A172 (cell line): ENCODE results near the gene TEX30. TPM values are rescaled to one million over a fixed set of nuclear protein-coding genes. Genes with fewer than 3 reads are reported as not detected.
"Not testable (repeated sequence)": the region's sequence is repeated elsewhere in the genome, so short reads cannot be mapped to it uniquely, and the experiment has no call there.

Experiments
- DNase-seq: peaks from one replicate; pipeline ENCODE4 v3.0.0-alpha.2; 2015; ENCODE audit warnings: low spot score
- total RNA-seq: library from RNA; depleted of rRNA; stranded (reverse); fragments of >200 nt; shearing (Covaris generic); gene quantifications from 2 replicates; pipeline ENCODE4 v1.2.3, GENCODE V29; 2014; rRNA removed

The TEX30 gene
- total RNA-seq: 56.8 and 68.4 TPM in 2 replicates

- peak; percentile 66 for DNase-seq
These were observed at the start of gene TEX30 for GRCh38 chr13:102773441-102774213. TEX30 (minus strand) TSS chr13:102773786; CDS start chr13:102770026, 3,760 bp downstream.

GRCh38 chr13:102817907-102818306 lies 44.3 kb upstream of the TEX30 start:
- no peak for DNase-seq

- no peak for DNase-seq
These were observed 43.7 kb upstream of the TEX30 start for GRCh38 chr13:102817241-102817640.

- no peak for DNase-seq
These were observed 43.1 kb upstream of the TEX30 start for GRCh38 chr13:102816708-102817107.

- DNase-seq: no peak
These were observed 42.2 kb upstream of the TEX30 start for GRCh38 chr13:102815788-102816187.

- no peak for DNase-seq
These were observed 41.2 kb upstream of the TEX30 start for GRCh38 chr13:102814793-102815192.

GRCh38 chr13:102814025-102814607 lies 40.5 kb upstream of the TEX30 start:
- DNase-seq: no peak

GRCh38 chr13:102812611-102813287 lies 39.2 kb upstream of the TEX30 start:
- DNase-seq: no peak

GRCh38 chr13:102807699-102808098 lies 34.1 kb upstream of the TEX30 start:
- DNase-seq: no peak

- no peak for DNase-seq
These were observed 32.1 kb upstream of the TEX30 start for GRCh38 chr13:102805680-102806079.

GRCh38 chr13:102800145-102801041 lies 26.8 kb upstream of the TEX30 start:
- DNase-seq: peak; percentile 57

GRCh38 chr13:102799426-102800144 lies 26.0 kb upstream of the TEX30 start:
- DNase-seq: no peak

GRCh38 chr13:102798581-102799425 lies 25.2 kb upstream of the TEX30 start, which contains the start of the genes BIVM and POGLUT2:
BIVM (plus strand) TSS chr13:102799119; CDS start chr13:102807268, 8,149 bp downstream.
POGLUT2 (minus strand) TSS chr13:102798976; CDS start chr13:102798670, 306 bp downstream.
- DNase-seq: peak; percentile 93

- no peak for DNase-seq
These were observed 20.2 kb upstream of the TEX30 start for GRCh38 chr13:102793611-102794355.

GRCh38 chr13:102792396-102792795 lies 18.8 kb upstream of the TEX30 start:
- DNase-seq: no peak

GRCh38 chr13:102788683-102789082 lies 15.1 kb upstream of the TEX30 start:
- DNase-seq: no peak

- no peak for DNase-seq
These were observed 10.9 kb upstream of the TEX30 start for GRCh38 chr13:102784483-102784882.

GRCh38 chr13:102781591-102781990 lies 8.0 kb upstream of the TEX30 start:
- DNase-seq: no peak

- not testable (repeated sequence) for DNase-seq
These were observed 7.1 kb upstream of the TEX30 start for GRCh38 chr13:102780656-102781055.
